ENCODE measurements around the gene STT3A.
A peak's percentile ranks its signal among the peaks of the same experiment; 100 is the strongest.
"Not testable (repeated sequence)": the region's sequence is repeated elsewhere in the genome, so short reads cannot be mapped to it uniquely, and the experiment has no call there.

The STT3A gene

DNA sequence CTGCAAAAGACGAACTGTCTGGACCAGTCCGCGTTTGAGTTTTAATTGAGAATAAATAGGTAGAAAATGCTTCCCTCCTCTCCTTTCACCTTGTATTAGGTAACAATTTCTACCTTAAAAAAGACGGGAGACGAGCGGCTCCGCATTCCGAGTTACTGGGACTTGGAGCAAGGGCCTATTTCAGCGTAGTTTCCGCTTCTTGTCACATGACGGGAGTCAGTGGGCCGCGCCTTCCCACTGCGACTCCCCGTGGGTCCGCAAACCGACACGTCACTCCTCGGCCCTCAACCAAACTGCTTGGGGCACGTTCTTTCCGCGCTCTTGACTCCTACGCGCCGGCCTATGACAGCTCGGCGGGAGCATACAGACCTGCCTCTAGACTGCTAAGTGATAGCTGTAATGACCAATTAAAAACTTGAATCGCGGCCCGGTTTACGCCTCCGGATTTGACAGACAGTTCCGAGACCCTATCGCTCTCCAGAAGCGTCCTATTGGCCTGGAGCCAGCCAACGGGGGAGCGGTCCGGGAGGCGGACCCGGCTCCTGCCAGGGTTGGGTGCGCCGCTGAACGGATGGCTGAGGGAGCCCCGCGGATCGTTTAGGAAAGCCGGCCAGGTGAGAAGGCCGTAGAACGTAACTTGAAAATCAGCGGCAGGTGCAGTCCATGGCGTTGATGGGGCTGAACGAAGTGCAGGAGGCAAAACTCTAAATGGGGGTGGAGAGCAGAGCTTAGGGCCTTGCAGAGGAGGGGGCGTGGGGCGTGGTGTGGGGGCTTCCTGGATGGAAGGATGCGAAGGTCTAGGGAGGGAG is at the start of gene STT3A:
TSS of gene STT3A (plus strand) at position 548 of the 809 bp plus-strand sequence. CDS start 3,064 bp downstream, outside the sequence.
- peak; percentile 99 for DNase-seq (ENCODE audit: low spot score)

DNA sequence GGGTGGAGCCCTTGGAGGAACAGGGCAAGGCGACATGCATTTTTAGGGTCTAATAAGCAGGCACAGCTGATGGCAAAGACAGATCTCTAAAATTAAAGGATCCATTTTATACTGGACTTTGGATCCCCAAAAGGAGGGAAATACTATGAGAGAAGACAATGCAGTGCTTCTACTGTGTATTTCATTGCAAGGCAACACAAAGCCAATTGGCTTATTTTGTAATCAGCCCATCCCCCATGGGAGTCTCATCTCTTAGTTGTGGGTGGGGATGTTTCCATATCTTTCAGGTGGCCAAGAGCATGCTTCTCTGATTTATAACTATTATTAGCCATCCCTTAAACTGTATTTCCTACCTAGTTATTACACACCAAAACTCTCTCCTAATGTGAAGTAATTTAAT is 41.9 kb upstream of the STT3A start:
- DNase-seq (ENCODE audit: low spot score): no peak

- no peak for DNase-seq (ENCODE audit: low spot score)
Measured at GRCh38 chr11:125551835-125552342, 40.8 kb upstream of the STT3A start.

GRCh38 chr11:125552927-125553326 is 39.7 kb upstream of the STT3A start:
- no peak for DNase-seq (ENCODE audit: low spot score)

DNA sequence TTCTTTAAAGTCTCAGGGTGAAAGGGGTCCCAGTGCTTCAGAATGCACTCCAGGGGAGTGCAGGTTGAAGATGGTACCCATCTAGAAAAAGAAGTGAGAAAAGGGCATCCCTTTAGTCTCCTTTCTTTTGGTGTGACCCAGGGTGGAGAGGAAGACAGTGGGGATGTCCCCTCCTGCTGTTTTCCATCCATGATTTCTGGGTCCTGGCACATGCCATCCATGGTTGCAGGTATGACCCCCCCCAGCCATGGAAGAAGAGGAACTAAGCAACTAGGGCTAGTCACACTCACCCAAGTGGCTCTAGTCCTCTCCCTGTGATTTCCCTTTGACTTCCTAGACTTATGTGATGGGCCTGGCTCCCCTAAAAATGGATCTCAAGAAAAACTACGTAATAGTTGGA is 39.3 kb upstream of the STT3A start:
- no peak for DNase-seq (ENCODE audit: low spot score)

GRCh38 chr11:125554038-125554437 is 38.6 kb upstream of the STT3A start:
- DNase-seq (ENCODE audit: low spot score): no peak

- no peak for DNase-seq (ENCODE audit: low spot score)
Measured at GRCh38 chr11:125559888-125560287, 32.8 kb upstream of the STT3A start.

DNA sequence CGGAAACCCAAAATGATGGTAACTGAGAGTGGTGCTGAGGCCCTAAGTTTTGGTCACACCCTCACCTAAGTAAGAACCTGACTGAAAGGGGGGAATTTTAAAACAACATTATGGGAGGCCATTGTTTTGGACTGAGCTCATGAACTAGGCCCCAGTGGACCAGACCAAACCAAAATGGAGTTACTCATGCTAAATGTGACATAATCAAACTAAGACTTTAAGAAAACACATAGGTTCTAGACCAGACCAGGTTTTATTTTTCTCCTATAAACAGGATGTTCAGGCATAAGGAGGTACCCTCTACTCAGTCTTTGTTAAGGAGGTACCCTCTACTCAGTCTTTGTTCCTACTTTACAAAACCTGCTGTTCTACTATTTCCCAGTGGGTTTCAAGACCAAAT is 30.7 kb upstream of the STT3A start:
- DNase-seq (ENCODE audit: low spot score): no peak

- DNase-seq (ENCODE audit: low spot score): no peak
Measured at GRCh38 chr11:125562430-125562829, 30.2 kb upstream of the STT3A start.

- DNase-seq (ENCODE audit: low spot score): no peak
Measured at GRCh38 chr11:125564357-125564756, 28.3 kb upstream of the STT3A start.

GRCh38 chr11:125566235-125566634 is 26.4 kb upstream of the STT3A start:
- DNase-seq (ENCODE audit: low spot score): no peak

DNA sequence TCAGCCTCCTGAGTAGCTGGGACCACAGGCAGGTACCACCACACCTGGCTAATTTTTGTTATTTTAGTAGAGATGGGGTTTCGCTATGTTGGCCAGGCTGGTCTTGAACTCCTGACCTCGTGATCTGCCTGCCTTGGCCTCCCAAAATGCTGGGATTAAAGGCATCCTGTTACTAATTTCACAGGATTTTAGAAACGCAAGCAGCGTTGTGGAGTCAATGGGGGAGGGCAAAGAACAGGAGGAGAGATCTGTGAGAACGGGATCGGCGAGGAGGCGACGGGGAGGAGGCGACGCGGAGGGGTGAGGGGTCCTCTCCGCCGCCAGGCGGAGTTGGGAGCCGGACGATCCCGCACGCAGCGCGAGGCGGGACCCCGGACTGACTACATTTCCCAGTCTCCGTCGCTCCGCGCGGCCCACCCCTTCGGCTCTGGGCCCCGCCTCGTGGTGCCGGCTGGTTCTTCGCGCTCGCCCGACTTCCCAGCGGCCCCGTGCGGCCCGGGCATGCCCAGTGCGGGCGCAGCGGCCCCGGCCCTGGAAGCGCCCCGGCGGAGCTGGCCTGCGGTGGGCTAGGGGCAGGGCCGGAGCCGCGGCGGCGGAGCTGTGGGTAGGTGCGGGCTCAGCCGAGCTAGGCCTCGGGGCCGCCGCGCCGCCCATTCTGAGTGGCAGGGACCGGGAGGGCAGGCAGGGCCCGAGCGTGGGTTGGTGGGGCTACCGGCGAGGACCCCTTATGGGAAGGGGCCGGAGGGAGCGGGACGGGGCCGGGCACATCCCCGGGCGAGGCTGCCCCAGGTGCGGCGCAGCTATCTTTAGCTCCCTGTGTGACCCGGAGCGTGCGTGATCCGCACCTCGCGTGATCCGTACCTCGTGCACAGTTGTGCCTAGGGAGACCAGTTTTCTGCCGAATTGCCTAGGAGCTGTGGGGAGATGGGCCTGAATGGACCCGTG is 23.4 kb upstream of the STT3A start, which contains the start of gene EI24:
TSS of gene EI24 (plus strand) at position 508 of the 945 bp plus-strand sequence. CDS start 3,051 bp downstream, outside the sequence.
- peak; percentile 88 for DNase-seq (ENCODE audit: low spot score)

- peak; percentile 15 for DNase-seq (ENCODE audit: low spot score)
Measured at GRCh38 chr11:125569915-125570621, 22.6 kb upstream of the STT3A start.

- no peak for DNase-seq (ENCODE audit: low spot score)
Measured at GRCh38 chr11:125570952-125571351, 21.7 kb upstream of the STT3A start.

DNA sequence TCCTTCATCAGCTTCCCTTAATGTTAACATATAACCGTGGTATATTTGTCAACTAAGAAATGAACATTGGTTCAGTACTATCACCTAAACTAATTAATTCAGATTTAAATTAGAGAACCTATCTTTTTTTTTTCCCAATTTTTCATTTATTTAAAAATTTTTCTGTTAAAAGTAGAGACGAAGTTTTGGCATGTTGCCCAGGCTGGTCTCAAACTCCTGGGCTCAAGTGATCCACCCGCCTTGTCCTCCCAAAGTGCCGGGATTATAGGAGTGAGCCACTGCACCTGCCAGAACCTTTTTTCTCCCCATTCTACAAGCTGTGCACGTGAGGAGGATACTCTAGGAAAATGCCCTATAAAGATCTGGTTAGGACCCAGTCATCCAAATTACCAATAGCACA is 19.7 kb upstream of the STT3A start:
- no peak for DNase-seq (ENCODE audit: low spot score)

- DNase-seq (ENCODE audit: low spot score): not testable (repeated sequence)
Measured at GRCh38 chr11:125577181-125577580, 15.5 kb upstream of the STT3A start.

DNA sequence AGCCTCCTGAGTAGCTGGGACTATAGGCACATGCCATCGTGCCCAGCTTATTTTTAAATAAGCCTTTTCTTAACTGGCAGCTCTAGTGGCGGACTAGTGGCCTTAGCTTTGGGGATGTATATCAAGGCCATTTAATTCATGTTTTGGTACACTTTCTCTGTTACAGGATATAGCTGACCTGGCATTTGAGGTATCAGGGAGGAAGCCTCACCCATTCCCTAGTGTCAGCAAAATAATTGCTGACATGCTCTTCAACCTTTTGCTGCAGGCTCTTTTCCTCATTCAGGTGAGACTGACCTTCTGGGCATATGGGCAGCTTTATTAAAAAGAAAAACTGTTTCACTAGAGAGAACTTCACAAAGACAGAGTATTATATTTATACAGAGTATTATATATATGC is 13.9 kb upstream of the STT3A start:
- no peak for DNase-seq (ENCODE audit: low spot score)

DNA sequence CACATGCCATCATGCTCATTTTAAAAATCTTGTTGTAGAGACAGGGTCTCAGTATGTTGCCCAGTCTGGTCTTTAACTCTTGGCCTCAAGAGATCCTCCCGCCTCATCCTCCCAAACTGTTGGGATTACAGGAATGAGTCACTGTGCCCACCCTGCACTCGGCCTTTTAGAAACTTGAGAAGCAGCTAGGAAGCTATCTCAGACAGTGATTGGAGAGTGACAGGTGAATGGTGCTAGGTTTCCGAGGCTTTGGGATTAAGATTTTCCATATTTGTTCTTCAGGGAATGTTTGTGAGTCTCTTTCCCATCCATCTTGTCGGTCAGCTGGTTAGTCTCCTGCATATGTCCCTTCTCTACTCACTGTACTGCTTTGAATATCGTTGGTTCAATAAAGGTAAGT is 12.8 kb upstream of the STT3A start:
- no peak for DNase-seq (ENCODE audit: low spot score)

DNA sequence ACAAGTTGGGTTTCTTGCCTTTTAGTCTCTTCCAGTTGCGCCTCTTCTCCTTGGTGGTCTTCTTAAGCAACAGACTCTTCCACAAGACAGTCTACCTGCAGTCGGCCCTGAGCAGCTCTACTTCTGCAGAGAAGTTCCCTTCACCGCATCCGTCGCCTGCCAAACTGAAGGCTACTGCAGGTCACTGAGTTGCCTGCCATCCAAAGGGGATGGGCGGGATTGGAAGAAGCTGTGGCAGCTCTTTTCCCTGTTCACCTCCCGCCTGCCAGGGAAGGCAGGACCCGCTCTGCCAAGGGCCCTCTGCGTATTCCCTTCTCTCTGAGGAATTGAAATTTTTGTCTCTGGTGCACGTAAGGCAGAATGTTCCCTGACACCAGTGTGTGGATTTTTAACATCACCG is 9.2 kb upstream of the STT3A start:
- no peak for DNase-seq (ENCODE audit: low spot score)

DNA sequence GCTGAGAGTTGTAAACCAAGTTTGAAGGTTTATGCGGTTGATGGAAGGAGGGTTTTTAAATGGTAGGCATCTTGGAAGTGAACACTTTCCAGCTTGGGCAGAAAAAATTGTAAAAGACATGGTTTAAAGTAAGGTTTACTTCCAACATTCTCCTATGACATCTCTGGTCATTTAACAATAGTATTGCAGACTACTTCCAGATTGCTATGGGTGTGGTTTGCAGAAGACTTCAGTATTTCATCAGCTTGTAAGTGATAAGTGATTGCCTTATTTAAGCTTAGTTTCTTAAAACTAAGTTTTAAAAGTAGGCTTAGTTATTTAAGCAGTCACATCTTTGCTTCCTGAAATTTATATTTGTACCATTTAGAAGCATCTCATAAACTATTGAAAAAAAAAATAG is 7.2 kb upstream of the STT3A start:
- DNase-seq (ENCODE audit: low spot score): no peak

DNA sequence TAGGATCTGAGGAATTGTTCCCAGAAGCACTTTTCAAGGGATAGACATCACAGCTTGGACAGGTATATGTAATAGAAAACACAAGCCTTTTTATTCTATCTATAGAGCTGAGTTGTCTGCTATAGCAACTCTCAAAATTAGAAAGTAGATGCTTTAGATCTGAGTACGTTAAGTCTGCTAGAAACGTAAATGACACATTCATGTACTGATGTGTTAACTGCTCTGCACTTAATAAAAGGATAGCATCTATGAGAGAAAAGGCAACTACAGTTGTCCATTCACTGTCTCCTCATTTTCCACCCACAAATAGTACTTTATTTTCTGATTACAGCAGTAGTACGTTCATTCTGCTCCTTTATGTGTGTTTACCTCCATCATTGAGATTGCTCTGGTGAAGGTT is 6.0 kb upstream of the STT3A start:
- no peak for DNase-seq (ENCODE audit: low spot score)

GRCh38 chr11:125587480-125587879 is 5.2 kb upstream of the STT3A start:
- DNase-seq (ENCODE audit: low spot score): no peak

Measured in CD4-positive, alpha-beta T cell treated with Interleukin-2 at 100 ng/mL for 4 hours (primary cell).